ENCODE results near the gene NSD1.

The NSD1 gene

GRCh38 chr5:177310332-177310731 is 176.8 kb downstream of the NSD1 start:
- DNase-seq: no peak

GRCh38 chr5:177310757-177311391 is 177.3 kb downstream of the NSD1 start:
- DNase-seq: no peak

DNA sequence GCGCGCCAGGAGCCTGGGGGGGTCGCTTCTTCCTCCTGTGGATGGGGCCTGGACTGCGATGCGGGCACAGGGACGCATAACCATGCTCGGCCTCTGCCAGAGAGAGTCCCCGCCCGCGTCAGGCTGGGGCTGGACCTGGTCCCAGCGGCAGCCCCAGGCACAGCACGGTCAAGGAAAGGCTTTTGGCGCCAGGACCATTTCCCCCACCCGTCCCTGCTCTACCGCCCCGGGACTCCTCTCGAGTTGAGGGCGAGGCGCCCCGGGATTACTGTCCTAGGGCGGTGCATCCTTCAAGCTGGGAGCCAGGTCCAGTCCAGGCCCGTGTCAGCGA is 177.8 kb downstream of the NSD1 start:
- DNase-seq: no peak

- peak; percentile 96 for DNase-seq
These were observed 178.4 kb downstream of the NSD1 start, which contains the start of gene MXD3 for GRCh38 chr5:177311723-177312648. Gene MXD3 (minus strand): TSS chr5:177311898. CDS start chr5:177311830, 68 bp downstream.

DNA sequence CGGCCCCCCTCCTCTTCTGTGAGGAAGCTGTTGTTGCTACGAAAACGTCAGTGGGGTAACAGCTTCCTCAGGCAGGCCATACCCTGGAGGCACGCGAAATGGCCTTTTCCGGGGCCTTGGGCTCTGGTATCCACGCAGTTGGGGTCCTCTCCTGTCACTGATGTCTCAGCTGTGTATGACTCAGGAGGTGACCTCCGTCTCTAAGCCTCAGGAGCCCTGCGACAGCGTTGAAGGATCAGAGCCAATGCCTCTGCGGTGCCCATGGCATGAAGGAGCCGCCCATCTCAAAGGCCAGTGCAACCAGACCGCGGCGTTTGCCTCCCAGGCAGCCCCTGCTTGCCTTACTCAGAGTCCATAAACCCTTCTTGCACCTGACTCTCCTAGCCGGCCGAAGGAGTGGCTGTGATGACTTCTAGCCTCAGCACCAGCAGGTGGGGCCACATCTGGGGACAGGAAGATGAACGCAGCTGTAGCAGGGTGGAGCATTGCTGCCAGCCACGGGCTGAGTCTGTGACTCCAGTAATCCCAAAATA is 179.1 kb downstream of the NSD1 start:
- DNase-seq: no peak

GRCh38 chr5:177313561-177314259 is 180.1 kb downstream of the NSD1 start:
- DNase-seq: no peak

GRCh38 chr5:177314376-177315342 is 181.1 kb downstream of the NSD1 start:
- DNase-seq: no peak

DNA sequence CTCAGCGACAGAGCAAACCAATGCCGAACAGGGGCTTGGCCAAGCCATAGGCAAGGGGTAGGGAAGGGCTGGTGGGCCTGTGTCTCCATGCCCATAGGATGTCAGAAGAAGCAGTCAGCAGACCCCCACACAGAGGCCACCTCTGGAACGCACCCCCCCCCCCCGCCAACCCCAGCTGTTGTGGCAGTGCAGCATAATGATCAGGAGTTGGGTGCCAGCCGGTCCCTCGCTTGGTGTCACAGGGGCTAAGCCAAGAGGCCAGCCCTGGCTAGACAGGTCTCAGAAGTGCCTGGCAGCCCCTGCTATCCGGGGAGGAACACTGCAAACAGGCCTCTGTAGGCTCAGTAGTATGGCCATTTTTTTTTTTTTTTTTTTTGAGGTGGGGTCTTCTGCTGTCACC is 181.8 kb downstream of the NSD1 start:
- no peak for DNase-seq

GRCh38 chr5:177316005-177316404 is 182.4 kb downstream of the NSD1 start:
- no peak for DNase-seq

DNA sequence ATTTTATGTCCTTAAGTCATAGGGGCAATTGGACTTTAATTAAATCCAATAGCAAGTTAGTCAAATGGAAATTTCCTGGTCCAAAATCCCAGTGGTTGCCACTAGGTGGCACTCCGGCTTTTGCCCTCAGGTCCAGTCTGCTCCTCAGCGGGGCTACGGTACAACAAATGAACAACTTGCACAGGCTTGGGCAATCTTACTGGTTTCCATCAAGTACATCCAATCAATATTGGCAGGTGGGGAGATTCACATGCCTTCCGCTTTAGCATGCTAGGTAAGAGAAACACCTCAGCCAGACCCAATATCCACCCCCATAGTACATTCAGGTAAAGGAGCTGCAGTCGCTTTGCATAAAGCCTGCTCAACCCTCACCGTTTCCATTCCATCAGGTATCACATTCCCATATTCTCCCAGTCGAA is 184.4 kb downstream of the NSD1 start:
- peak; percentile 70 for DNase-seq

- DNase-seq: no peak
These were observed 186.5 kb downstream of the NSD1 start for GRCh38 chr5:177319913-177320588.

DNA sequence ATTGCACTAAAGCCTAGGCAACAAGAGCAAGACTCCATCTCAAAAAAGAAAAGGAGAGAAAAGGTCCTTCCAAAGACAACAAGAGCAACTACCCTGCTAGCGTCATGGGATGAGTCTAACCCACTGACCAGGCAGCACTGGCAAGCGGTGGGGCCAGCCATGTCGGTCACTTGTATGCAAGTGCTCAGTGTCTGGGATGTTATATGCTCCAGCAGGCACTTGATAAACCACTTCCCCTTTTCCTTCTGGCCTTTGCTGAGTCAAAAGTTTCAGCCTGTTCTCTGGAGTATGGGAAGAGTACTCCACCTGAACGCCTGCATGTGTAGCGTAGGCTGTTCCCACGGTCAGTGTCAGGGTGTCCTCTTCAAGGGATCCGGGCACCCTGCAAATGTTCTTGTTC is 187.3 kb downstream of the NSD1 start:
- DNase-seq: no peak

DNA sequence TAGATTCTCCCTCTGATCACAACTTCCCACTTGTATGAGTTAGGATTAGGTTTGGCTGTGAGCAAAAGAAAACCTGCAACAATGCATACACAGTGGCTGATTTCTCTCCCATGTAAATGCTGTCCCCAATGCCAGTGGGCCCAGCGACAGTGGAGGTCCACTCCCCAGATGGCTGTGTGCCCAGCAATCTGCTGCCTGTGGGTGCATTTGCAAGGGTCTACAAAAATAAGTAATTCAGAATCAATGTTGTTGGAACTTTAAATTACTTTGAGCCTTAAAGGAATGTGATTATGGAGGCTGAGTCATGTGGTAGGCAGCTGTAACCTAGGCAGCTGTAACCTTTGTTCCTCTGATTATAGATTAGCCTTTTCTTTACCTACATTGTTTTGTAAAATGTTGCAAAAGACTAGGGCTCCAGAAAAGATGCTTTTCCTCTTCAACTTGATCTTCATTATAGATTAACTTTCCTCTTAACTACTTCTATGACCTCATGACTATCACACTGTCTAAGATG is 192.4 kb downstream of the NSD1 start:
- DNase-seq: no peak

DNA sequence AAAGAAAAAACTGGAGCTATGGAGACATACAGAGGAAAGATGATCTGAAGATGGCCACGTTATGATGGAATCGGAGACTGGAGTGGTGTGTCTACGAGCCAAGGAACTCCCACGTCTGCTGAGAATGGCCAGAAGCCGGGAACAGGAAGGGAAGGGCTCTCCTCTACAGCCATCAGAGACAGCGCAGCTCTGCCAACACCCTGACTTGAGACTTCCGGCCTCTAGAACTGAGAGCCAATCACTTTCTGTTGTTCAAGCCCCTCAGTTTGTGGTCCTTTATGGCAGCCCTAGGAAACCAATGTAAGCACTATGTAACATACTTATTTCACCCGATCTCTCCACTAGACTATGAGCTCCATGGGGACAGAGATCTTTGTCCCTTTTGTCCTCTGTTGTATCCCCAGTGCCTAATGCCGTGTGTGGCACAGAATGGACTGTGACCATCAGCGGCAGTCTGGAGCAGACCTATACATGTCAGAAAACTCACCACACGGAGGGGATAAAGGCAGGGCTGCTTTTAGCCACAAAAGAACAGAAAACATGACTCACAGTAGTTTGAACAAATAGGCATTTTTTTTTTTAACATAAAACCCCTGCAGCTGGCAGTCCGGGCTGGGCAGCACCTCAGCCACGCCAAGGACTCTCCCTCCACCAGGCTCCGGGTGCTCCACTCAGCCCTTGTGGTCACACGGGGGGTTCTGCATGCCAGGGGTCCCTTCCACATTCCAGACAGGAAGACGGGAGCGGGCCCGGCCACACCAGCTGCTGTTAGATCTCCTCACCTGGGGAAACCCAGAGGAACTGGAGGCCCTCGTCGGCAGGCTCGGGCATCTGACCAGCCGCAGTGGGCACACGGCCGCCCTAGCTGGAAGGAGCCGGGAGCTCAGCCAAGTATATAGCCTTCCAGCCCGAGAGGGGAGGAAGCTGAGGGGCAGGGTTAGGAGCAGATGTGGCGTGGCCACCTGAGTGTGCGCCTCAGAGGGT is 194.3 kb downstream of the NSD1 start:
- DNase-seq: no peak

- no peak for DNase-seq
These were observed 195.1 kb downstream of the NSD1 start for GRCh38 chr5:177328545-177329231.

GRCh38 chr5:177329883-177330282 is 196.3 kb downstream of the NSD1 start:
- DNase-seq: no peak

DNA sequence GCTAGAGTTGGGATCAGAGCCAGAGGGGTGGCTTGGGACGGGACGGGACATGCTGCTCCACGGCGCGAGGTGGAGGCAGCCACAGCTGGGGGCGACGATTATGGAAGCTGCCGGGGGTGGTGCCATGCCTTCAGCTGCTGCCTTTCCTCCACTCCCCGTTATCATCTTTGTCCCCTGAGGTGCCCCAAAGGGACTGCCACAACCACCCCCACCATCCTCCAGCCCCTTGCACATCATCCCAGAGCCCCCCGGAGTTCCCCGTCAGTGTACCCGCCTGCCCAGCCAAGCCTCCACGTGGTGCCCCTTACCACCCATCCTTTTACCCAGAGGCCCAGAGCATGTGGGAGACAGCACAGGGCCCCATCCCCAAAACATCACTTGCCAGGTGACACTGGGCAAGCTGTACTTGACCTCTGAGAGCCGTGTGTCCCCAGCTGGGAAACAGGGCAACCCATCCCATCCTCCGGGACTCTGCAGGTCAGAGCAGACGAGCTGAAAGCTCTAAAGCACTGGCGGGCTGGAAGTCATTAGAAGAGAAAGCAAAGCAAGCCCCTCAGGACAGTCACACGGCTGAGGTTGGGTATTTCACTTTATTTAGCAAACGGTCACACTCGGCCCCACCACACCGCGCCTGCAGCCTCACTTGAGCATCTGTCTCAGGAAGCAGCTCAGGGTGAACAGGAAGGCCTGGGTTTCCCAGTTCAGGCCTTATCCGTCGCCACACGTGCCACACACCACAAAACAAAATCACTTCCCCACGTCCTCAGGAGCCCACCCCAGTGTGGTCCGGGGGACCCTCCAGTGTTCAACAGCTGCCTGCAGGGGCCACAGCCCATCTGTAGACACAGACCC is 197.6 kb downstream of the NSD1 start:
- no peak for DNase-seq

Data from NCI-H748 treated with DMSO at 0.1 percent for 48 hours (cell line).